Activated CD4-positive, alpha-beta T cell treated with anti-CD3 and anti-CD28 coated beads, Interleukin-2, amount 10 ng/mL, durations not matched to agents 24 days and 14 days (primary cell): ENCODE measurements around the gene ABCC5. TPM values are rescaled to one million over a fixed set of nuclear protein-coding genes. Genes with fewer than 3 reads are reported as not detected.

Source experiments
- DNase-seq: peaks from one replicate; pipeline ENCODE4 v3.0.0; 2022
- H3K27ac Mint-ChIP-seq: one replicate; pipeline ENCODE4 v1.8.0; 2022; ENCODE audit warnings: mild to moderate bottlenecking, mixed read lengths
- H3K27me3 Mint-ChIP-seq: one replicate; pipeline ENCODE4 v1.8.0; 2022; ENCODE audit warnings: mixed read lengths
- H3K36me3 Mint-ChIP-seq: one replicate; pipeline ENCODE4 v1.8.0; 2022; ENCODE audit warnings: low read depth, mild to moderate bottlenecking, mixed read lengths
- H3K4me1 Mint-ChIP-seq: one replicate; pipeline ENCODE4 v1.8.0; 2021; ENCODE audit warnings: mixed read lengths
- H3K4me3 Mint-ChIP-seq: one replicate; pipeline ENCODE4 v1.8.0; 2022; ENCODE audit warnings: mild to moderate bottlenecking, moderate library complexity, mixed read lengths
- H3K9me3 Mint-ChIP-seq: one replicate; pipeline ENCODE4 v1.8.0; 2021; ENCODE audit warnings: mixed read lengths
- intact Hi-C: fragments of 100-400 bp; cut with micrococcal nuclease; formaldehyde crosslinking; loops from one replicate; pipeline ENCODE4 v1.15.1; 2023
- total RNA-seq: library from RNA; stranded (reverse); gene quantifications from 2 replicates; pipeline ENCODE4 v1.2.3, GENCODE V29; 2022

ABCC5 gene
- total RNA-seq, 1 donor from 2014 or later = 19.7 TPM

- H3K27me3 Mint-ChIP-seq = no peaks in the 10 kb centered on the region
- intact Hi-C loops = no loop called here
These were observed 143.8 kb downstream of the ABCC5 start for GRCh38 chr3:183873914-183874313.

GRCh38 chr3:183871541-183871940 lies 146.1 kb downstream of the ABCC5 start:
- Mint-ChIP-seq H3K36me3 (peaks cover 18% of the 10 kb centered on the region), H3K27ac (no peak overlapping the region), H3K4me3 (no peak overlapping the region), H3K9me3 (no peaks in the 10 kb centered on the region), H3K4me1 (peaks cover 17% of the 10 kb centered on the region), H3K27me3 (no peaks in the 10 kb centered on the region)
- no peak for DNase-seq
- intact Hi-C loops = no loop called here

More at GRCh38 chr3:183873914-183874313, 143.8 kb downstream of the ABCC5 start:
- H3K9me3 Mint-ChIP-seq = no peaks in the 10 kb centered on the region
- H3K36me3 Mint-ChIP-seq = peaks cover 21% of the 10 kb centered on the region
- no peak overlapping the region for H3K4me3 Mint-ChIP-seq
- peaks cover 25% of the 10 kb centered on the region for H3K4me1 Mint-ChIP-seq
- no peak overlapping the region for H3K27ac Mint-ChIP-seq
- DNase-seq = no peak

- peaks cover 23% of the 10 kb centered on the region for H3K36me3 Mint-ChIP-seq
- H3K27me3 Mint-ChIP-seq = no peaks in the 10 kb centered on the region
- peaks cover 17% of the 10 kb centered on the region for H3K4me1 Mint-ChIP-seq
- no peak overlapping the region for H3K27ac Mint-ChIP-seq
- intact Hi-C loops = no loop called here
- no peak overlapping the region for H3K4me3 Mint-ChIP-seq
- no peaks in the 10 kb centered on the region for H3K9me3 Mint-ChIP-seq
- DNase-seq = no peak
These were observed 147.1 kb downstream of the ABCC5 start for GRCh38 chr3:183870563-183870962.

Other genes with a start within 250 kb of the ABCC5 start
- 1.4 and 2.1 TPM in 2 replicates for gene MAP6D1, start 192.3 kb downstream of the ABCC5 start, total RNA-seq
- 89.5 and 91.4 TPM in 2 replicates for gene PARL, start 133.0 kb downstream of the ABCC5 start, total RNA-seq
- gene HTR3D, start 13.9 kb upstream of the ABCC5 start, total RNA-seq = not detected in 2 replicates
- gene HTR3C, start 35.2 kb upstream of the ABCC5 start, total RNA-seq = not detected in 2 replicates
- gene HTR3E, start 79.2 kb upstream of the ABCC5 start, total RNA-seq = not detected in 2 replicates
- 72.2 and 74.7 TPM in 2 replicates for gene EIF2B5, start 117.5 kb upstream of the ABCC5 start, total RNA-seq
- 49.0 and 54.5 TPM in 2 replicates for gene DVL3, start 137.5 kb upstream of the ABCC5 start, total RNA-seq
- gene AP2M1, start 157.0 kb upstream of the ABCC5 start, total RNA-seq = 241 and 242 TPM in 2 replicates
- gene ABCF3, start 168.3 kb upstream of the ABCC5 start, total RNA-seq = 66.9 and 67.6 TPM in 2 replicates
- gene VWA5B2, start 211.7 kb upstream of the ABCC5 start, total RNA-seq = not detected in 2 replicates
- 82.5 and 85.3 TPM in 2 replicates for gene ALG3, start 231.1 kb upstream of the ABCC5 start, total RNA-seq
- 14.3 and 15.9 TPM in 2 replicates for gene EEF1AKMT4, start 231.8 kb upstream of the ABCC5 start, total RNA-seq
- gene CAMK2N2, start 243.7 kb upstream of the ABCC5 start, total RNA-seq = 0.14 TPM in 2 replicates